CD4-positive, alpha-beta T cell treated with Interleukin-15 for 4 hours (primary cell): ENCODE measurements around the gene ITGBL1.

Experiments
- DNase-seq: peaks from one replicate; pipeline ENCODE4 v3.0.0-alpha.2; 2020; ENCODE audit warnings: low spot score

ITGBL1 gene

GRCh38 chr13:101698400-101698799 lies 245.9 kb downstream of the ITGBL1 start:
- DNase-seq, result no peak

DNA sequence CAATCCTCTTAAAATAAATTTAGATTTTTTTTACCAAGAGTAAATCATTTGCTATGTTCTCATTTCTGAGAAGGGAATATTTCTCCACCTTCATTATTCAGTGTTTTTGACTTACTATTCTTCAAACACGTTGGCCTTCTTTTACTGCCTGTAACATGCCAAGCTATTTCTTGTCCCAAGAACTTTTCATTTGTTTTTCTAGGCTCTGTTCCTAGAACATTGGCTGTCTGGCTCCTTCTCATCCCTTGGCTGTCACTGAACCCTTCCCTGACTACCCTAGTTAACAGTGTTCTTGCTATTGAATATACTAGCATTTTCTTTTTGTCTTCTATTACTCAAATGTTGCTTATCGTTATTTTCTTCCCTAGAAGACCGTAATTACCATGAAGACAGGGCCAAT lies 248.1 kb downstream of the ITGBL1 start:
- DNase-seq, result no peak

- DNase-seq, result no peak
These were observed 250.6 kb downstream of the ITGBL1 start for GRCh38 chr13:101703081-101703480.

- no peak for DNase-seq
These were observed 251.4 kb downstream of the ITGBL1 start for GRCh38 chr13:101703838-101704237.

GRCh38 chr13:101706651-101707050 lies 254.2 kb downstream of the ITGBL1 start:
- DNase-seq, result no peak

DNA sequence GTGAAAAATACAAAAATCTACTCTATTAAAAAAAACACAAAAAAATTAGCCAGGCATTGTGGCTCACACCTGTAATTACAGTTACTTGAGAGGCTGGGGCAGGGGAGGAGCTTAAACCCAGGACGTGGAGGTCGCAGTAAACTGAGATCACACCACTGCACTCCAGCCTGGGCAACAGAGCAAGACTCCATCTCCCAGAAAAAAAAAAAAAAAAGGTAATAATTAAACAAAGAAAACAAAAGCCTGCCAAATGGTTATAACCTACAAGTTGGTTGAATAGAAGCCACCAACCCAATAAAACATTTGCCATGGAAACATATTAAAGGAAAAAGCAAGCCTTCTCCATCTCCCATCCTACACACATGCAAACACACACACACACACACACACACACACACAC lies 255.2 kb downstream of the ITGBL1 start:
- no peak for DNase-seq

GRCh38 chr13:101708115-101708514 lies 255.6 kb downstream of the ITGBL1 start:
- no peak for DNase-seq

DNA sequence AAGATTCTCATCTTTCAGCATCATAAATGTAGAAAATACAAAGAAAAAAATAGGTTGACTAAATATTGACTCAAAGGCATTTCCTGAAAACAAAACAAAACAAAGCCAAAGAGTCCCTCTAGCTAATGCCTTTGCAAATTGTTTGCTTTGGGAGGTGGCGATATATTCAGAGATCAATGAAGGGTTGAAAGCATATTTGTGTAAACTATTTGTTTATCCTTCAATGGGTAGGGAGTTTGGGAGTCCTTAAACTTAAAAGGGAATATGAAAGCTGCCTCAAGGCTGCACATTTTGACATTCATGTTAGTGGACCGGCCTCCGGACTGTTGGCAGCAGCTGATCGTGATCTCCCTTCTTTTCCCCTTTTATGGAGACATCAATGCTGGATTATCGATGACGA lies 257.5 kb downstream of the ITGBL1 start:
- DNase-seq, result no peak

GRCh38 chr13:101711307-101712025 lies 259.0 kb downstream of the ITGBL1 start:
- DNase-seq, result no peak

- DNase-seq, result no peak
These were observed 259.5 kb downstream of the ITGBL1 start for GRCh38 chr13:101712026-101712348.

GRCh38 chr13:101714195-101714594 lies 261.7 kb downstream of the ITGBL1 start:
- no peak for DNase-seq

DNA sequence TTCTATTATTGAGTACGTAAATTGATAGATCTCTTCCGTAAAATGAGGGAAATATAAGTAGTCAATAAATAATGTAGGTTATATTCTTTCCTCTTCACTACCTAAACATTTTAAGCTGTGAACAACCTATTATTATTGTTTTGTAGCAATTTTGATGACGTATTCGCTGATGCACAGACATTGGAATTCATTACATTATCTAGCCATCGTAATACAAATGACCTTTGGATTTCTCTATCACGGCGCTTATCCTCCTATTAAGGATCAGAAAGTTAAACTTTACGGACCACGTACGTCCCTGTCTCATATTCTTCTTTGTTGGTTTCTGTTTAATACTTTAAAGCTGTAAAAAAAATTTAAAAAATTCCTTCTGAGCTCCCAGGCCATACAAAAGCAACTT lies 264.9 kb downstream of the ITGBL1 start:
- DNase-seq, result no peak

DNA sequence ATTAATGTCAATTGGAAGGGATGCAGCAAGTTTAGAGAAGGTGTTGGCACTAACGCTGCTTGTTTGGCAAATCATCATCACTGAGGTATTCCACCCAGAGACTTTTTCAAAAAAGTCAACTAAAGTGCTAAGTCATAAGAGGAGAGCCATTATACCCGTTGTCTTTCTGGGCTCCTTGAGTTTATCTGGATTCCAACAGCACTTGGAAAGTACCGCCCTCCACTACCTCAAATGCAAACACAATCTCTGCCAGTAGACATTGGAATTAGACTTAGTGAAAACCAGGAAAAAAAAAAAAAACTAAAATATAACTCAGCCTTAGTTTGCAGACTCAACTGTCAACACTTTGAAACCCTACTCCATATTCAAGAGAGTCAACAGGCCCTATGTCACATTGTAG lies 266.0 kb downstream of the ITGBL1 start:
- no peak for DNase-seq

DNA sequence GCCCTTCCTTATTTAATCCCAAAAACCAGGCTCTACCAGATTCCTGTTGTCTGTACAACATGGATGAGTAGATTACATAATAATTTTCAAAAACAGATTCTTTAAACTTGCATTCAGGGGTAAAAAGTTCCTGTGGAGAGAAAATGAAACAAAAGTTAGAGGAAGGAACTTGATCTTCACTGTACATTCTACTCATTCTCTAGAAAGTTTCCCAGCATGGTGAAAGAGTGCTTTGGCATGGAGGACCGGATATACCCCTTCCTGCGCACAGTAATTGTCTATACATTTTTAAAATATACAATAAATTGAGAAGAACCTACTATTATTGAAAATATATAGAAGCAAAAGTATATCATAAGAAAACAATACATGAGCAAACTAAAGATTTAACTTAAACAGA lies 274.2 kb downstream of the ITGBL1 start:
- no peak for DNase-seq

DNA sequence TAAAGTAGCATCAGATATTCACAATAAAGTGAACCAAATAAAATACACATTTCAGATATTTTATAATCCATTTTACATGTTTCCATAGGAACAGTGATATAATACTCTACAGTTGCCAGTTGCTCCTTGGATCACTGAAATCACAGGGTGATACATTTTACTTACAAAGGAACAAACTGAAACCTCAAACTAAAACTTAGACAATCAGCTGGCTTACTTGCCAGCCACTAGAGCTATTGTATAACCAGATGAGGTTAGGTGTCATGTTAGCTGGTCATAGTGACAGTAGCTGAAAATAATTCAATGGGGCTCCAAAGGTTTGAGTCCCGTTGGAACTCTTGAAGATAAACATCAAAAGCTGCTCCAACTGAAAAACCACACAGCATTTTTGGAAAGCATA lies 274.6 kb downstream of the ITGBL1 start:
- no peak for DNase-seq

GRCh38 chr13:101728021-101728420 lies 275.5 kb downstream of the ITGBL1 start:
- no peak for DNase-seq

DNA sequence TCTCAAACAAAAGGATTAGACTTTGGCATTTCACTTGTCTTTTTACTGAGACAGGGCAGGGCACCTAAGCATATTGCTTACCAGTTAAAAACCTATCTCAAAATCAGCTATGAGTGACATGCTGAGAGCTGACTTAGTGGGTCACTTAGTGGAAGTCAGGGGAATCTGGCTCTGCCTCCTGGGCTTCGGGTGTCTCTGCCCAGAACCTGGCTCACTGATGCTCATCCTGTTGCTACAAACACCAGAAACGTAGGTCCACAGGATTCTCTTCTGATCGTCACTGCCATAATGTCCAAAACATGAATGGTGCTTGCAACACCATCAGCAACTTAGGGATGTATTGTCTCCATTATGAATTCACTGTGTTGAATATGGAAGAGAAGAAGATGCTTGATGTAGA lies 276.1 kb downstream of the ITGBL1 start:
- no peak for DNase-seq

DNA sequence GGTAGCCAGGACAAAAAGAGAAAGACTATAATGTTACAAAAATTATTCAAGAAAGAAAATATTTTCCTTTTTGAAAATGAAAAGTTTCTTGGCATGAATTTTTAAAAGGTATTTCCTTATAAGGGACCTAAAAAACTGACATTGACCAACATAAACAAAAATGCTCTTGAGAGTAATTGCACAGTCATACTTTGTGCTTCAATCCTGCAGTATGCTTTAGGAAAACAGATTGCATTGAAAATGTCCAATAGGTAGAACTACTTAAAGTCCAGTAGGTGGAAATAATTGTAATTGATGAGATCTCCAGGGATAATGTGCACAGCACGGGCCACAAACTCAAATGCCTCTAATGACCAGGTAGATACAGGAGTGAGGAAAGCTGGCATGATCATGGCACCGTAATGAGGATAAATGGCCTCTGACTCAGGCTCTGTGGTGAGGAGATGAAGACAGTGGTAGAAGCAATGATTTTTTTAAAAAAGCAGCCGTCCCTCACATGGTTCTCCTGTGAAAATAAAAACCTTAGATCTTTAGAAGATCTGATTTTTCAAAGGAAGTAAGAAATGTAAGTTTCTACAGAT lies 278.0 kb downstream of the ITGBL1 start:
- no peak for DNase-seq

DNA sequence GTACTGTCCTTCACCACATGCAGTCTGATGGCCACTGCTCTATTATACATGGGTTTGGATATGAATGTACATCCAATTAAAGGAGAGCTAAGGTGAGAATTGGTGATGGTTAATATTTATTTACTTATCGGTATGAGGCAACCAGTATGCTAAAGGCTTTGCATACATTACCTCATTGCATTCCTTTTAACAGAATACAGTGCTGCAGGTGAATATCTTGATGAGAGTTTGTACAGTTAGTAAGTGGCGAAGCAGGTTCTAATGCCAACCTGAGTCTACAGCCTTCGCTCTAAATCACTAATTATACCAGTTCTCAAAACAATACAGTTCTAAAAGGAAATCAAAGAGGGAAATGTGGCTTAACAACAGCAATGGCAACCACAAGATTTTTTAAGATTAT lies 284.1 kb downstream of the ITGBL1 start:
- DNase-seq, result no peak

- no peak for DNase-seq
These were observed 285.9 kb downstream of the ITGBL1 start for GRCh38 chr13:101738336-101738735.

DNA sequence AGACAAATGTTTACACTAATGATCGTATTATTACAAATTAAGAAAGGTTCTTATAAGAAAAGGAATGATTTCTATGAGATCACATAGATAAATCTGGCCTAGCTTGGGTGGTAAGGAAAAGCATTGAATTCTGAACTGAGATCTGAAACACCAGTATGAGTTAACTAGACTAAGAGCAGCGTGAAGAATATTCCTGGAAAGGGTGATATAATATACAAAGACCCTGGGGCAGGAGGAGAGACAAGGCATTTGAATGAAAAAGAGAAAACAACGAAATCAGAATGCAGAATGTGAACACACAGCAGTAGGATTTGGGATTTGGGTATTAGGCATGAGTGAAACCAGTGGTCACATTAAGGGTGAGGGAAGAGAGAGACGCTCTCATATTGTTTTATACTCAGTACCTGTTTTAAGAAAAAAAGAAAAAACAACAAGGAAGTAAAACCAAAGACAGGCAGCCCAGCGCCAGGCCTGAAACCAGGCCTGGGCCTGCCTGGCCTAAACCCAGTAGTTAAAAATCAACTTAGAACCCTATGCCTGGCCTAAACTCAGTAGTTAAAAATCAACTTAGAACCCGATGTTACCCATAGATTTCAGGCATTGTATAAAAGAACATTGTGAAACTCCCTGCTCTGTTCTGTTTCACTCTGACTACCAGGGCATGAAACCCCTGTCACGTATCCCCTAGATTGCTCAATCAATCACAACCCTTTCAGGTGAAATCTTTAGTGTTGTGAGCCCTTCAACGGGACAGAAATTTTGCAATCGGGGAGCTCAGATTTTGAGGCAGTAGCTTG lies 287.1 kb downstream of the ITGBL1 start:
- no peak for DNase-seq

DNA sequence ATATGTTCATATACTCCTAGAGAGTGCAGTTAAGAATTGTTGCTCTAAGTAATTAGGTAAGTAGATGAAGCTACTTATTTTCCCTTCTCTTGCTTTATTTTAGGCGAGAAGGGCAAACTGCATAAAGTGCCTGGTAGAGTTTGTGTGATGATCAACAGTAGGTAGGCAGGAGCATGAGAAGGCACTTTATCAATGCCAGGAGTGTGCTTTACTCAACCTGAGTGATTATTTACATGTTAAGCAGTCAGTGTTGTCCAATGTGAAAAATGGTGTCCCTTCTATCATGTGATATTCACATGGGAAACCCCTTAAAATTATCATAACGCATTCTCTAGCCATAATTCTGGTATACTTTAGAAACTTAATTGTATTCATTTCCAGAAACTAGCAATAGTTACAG lies 294.0 kb downstream of the ITGBL1 start:
- DNase-seq, result no peak

DNA sequence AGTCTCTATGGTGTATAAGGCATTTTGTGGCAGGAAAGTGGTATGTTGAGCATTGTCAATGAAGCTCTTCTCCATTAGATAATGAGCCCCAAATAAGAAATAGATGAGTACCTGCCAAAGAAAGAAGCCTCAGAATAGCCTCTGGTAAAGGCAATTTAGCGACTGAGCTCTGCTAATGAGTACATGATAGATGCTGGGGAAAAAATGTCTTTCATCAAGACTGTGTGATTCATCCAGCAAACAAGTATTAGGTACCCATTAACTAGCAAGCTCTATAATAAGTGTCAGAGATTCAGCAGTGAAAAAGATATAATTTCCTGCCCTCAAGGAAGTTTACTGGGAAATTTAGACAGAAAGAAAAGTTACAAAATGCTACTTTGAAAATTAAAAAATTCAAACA lies 294.6 kb downstream of the ITGBL1 start:
- DNase-seq, result no peak

DNA sequence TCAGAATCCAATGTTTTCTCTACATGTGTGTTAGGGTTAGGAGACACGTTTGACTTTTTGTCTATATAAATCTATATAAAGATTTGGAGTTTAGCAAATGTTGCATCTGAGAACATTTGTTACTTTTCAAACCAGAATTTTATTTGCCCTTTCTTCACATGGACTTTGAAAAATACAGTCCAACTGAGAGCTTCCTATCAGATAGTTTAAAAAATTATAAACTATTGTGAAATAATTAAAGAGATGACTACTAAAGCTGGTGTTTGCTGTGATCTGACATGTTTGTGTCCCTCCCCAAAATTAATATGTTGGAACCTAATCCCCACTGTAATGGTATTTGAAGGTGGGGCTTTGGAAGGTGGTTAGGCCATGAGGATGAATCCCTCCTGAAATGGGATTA lies 297.1 kb downstream of the ITGBL1 start:
- DNase-seq, result no peak
